Forelimb muscle (tissue), 1 donor: ENCODE data around the gene ADORA3. TPM values are rescaled to one million over a fixed set of nuclear protein-coding genes. Genes with fewer than 3 reads are reported as not detected.
"Not testable (repeated sequence)": the region's sequence is repeated elsewhere in the genome, so short reads cannot be mapped to it uniquely, and the experiment has no call there.

ENCODE experiments used
- DNase-seq: peaks from one replicate; pipeline ENCODE4 v3.0.0-alpha.2; 2013; ENCODE audit warnings: low read depth
- polyA plus RNA-seq: library from polyadenylated mRNA; unstranded; fragments of 120-200 nt; gene quantifications from one replicate; pipeline ENCODE4 v1.2.1, GENCODE V29; 2013; ENCODE audit not compliant: insufficient read length

ADORA3 gene
- 0.40 TPM for polyA plus RNA-seq

DNA sequence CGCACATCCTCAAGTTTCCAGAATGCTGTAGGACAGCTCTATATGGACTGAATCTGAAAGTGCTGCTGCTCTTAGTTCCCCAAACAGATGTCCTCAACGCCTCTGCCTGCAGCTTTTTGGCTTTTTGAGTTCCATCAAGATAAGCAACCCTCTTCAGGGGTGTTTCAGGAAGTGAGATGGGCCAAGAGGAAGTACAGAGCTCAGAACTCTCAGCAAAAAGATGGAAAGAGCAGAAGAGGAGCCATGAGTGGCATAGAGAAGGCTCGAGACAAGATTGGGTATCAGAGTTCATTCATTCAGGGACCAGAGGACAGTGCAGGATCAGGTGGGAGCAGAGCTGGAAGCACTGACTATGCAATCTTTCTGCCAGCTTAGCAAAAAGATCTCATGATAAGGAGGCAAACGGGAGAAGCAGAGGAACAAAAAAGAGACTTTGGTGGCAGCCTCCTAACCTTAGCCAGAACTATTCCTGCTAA is at the start of gene ADORA3, which contains the start of gene TMIGD3:
TSS of gene ADORA3 (minus strand) at position 49 of the 476 bp plus-strand sequence. CDS start 279 bp downstream, outside the sequence.
TSS of gene TMIGD3 (minus strand) at position 49 of the 476 bp plus-strand sequence. CDS start 279 bp downstream, outside the sequence.
- DNase-seq, result no peak

DNA sequence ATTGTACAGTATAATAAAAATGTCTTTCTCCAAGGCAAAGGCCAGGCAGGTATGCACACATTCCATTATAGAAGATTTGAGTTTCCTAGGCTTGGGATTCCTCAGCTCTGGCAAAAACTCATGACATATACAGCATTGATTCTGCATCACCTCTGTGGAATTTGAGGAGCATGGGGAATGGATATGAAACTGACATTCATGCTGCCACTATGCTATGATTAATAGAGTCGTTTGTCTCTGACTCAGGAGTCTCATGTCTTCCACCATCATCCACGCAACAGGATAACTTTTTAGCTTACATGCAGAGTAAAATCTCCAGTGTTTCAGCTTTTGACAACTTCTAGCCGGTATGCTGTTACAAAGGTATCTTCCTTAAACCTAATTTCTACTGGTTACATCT is 49.8 kb upstream of the ADORA3 start:
- no peak for DNase-seq

DNA sequence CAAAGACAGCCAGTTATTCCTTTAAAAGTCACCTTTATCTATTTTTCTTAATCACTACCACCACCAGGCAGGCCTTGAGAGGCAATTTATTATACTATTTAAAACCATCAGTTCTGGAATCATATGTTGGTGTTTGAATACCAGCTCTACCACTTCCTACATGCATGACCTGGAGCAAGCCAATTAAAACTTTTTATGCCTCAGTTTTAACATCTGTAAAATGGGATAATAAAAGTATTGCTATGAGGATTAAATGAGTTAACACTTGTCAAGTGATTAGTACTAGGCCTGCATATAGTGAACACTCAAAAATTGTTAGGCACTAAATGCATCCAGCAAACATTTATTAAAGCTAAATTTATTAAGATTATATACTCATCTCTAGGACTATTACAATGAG is 49.2 kb upstream of the ADORA3 start:
- DNase-seq, result no peak

DNA sequence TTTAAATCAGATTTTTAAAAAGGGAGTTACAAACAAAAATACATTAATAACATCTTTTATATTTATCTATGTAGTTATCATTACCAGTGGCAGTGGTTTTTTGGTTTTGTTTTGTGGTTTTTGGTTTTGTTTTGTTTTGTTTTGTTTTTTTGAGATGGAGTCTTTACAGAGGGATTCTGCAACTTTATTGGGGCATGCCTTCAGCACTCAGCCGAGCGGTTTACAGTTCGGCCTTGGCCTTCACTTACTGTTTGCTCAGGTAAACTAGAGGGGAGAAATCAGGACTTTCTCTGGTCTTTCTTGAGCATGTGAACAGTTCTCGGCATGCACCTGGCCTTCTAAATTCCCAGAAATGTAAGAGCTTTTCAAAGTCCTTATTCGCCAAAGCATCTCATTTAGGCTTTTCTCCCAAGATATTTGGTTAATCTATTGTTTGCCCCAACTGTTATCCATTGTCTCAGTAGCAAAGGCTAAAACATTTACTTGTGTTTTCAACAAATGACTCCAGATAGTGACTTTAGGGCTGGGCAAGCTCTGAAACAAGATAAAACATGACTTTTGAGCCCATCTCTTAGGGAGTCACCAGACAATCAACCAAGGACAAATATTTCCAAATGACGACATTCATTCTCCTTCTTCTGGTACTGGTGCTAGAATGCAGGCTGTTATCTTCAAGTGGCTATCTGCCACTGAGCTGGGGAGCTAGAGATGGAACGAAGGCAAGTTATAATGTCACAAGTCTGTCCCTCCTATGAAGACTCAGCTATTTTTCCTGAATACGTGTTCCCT is 48.4 kb upstream of the ADORA3 start:
- DNase-seq, result no peak

DNA sequence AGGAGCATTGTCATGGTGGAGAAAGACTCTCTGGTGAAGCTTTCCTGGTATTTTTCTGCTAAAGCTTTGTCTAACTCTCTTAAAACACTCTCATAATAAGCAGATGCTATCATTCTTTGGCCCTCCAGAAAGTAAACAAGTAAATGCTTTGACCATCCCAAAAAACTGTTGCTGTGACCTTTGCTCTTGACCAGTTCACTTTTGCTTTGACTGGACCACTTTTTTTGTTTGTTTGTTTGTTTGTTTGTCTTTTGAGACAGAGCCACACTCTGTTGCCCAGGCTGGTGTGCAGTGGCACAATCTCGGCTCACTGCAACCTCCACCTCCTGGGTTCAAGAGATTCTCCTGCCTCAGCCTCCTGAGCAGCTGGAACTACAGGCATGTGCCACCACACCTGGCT is 44.4 kb upstream of the ADORA3 start:
- not testable (repeated sequence) for DNase-seq

DNA sequence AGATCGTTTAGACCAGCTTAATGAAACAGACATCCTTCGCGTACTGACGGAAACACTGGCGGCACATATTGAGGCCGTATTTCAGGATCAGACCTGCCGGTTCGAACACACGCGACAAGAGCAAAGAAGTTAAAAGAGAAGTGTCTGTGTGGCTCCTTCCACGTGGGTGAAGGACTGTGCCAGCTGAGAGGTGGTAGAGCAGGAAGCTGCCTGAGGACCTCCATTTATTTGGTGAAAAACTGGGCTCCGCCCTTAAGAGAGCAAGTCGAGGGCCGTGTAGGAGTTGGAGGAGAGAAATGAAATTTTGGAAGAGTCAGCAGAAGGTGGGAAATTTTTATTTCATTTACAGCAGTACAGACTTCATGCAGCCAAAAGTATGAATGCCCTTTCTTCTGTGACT is 38.8 kb upstream of the ADORA3 start:
- DNase-seq, result no peak

DNA sequence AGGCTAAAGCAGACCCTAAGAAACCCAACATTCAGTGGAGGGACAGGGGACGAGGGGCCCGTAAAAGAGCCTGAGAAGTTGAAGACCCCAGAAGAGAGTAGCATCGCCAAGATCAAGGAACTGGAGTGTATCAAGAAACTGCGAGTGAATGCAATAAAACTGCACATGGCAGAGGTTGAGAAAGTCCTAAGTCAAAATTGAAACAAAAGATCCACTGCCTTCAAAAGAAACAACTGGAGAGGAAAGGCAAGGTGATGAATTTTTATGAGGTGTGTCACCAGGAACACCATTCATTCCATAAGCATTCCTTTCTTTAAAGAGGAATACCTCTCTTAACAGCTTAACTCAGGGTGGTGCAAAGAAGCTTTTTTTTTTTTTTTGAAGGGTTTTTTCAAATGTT is 38.3 kb upstream of the ADORA3 start:
- DNase-seq, result no peak

DNA sequence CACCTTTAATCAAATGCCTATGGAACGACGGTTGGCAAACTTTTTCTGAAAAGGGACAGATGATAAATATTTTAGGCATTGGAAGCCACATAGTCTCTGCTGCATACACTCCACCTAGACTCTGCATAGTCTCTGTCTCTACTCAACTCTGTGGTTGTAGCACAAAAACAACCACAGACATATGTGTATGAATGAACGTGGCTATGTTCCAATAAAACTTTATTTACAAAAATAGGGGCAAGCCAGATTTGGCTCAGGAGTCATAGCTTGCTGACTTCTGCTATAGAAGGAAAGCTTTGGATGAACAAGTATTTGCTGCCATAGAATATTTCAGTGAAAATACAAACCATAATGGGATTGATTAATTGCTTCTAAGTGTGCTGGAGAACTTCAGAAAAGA is 37.5 kb upstream of the ADORA3 start:
- DNase-seq, result no peak

DNA sequence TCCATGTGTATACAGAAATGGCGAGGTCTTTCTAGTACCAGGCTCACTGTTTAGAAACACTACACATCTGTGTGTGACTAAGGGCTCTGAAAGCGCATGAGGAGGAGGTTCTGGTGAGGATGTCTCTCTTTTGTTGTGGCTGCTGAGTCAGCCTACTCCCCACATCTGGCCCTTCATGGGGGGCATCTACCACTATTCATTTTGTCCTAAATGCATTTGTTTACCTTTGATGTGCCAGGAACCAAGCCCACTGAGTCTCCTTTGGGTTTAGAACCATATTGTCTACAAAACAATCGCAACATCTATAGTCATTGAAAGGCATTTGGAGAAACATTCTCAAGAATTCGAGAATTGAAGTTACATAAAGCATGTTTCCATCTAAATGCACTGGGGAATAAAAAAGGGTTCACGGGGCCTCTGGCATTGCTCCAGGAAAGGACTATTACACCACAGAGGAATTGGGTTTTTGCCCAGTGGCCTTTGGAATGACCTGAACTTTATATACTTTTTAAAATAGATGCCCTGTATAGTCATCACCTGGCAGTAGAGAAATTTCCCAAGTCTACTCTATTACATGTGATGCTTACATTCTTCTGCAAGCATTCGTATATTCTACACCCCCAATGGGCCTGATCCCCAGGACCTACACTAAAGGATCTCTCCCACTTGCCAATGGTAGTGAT is 35.1 kb upstream of the ADORA3 start:
- DNase-seq, result no peak

DNA sequence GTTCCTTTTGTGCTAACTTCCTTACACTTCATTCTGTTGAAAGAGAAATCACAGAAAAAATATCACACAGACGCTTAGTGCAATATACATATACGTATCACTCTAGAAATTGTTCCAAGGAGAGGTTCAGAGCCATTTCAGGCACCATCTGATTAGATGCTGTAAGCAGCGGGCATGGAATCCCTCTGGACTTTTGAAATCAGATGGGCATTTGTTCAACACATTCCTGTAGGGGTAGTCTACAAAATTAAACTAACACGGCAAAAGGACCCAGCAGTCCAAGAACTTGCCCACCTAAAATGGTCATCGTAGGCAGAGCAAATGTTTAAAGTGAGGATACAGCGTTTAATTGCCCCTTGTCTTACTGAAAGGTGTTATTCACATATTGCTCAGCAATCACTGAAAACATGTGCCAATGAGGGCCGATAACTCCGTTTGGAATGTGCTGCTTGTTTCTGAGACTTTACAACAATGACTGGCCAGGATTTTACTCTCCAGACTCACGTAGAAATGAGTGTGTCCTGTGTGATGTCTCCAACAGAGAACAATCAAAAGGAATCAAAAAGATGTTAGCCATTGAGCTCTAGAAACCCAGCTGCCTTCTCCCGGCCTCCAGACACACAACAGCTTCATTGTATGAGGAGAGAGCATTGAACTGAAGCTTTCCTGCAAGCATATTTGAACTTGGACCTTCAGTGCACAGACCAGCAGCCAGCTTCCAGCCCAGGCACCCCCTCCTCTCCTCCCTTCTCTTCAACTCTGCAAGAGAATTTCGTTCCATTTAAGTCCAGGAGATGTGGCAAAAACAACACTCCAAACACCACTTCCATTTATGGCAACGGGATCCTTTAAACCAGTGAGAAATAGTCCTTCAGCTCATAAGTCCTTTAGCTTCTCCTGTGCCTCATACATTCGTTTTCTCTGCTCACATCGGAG is 32.1 kb upstream of the ADORA3 start:
- no peak for DNase-seq

DNA sequence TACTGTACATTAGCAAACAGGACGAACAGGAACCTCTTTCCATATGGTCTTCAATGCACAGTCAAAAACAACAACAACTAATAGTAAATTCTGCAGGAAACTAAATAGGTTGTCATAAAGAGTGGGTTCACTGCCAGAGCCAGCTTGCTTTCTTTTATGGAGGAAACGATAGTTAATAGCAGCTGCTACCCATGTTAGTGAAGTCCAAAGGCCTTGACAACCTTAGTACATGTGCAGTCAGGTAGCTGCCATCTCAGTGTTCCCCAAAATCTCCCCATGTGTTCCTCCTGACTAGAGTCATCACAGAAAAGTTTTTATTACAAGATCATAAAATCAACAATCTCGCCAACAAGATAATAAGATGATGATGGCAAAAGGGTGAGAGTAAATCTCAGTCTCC is 16.6 kb upstream of the ADORA3 start:
- DNase-seq, result no peak

DNA sequence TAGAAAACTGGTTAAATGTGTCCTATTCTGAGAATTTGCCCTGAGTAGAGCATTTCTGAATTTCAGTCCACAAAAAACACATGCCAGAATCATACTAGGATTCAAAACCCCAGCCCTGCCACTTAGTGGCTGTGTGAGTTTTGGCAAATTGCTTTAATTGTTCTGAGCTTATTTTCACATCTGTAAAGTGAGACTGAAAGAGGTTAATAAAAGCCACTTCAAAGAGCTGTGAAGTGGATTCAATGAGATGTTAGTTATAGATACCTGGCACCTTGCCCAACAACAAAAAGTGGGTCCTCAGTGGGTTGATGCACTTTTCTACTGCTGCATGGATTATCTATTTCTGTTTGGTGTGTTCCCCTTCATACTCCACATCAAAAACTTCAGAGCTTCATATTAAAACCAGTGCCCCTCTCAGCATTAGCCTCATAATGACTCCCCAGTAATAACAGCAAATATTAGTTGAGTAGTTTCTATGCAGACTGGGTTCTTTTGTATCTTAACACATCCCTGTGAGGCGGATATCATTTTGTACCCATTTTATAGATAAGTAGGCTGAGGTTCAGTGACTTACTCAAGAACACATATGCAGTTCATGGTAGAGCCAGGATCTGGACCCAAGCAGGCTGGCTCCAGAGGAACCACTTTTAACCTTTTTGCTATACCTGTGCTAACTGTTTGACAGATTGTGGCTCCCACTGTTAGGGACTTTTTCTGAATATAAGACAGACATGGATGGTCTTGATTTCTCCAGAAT is 14.2 kb upstream of the ADORA3 start:
- no peak for DNase-seq

DNA sequence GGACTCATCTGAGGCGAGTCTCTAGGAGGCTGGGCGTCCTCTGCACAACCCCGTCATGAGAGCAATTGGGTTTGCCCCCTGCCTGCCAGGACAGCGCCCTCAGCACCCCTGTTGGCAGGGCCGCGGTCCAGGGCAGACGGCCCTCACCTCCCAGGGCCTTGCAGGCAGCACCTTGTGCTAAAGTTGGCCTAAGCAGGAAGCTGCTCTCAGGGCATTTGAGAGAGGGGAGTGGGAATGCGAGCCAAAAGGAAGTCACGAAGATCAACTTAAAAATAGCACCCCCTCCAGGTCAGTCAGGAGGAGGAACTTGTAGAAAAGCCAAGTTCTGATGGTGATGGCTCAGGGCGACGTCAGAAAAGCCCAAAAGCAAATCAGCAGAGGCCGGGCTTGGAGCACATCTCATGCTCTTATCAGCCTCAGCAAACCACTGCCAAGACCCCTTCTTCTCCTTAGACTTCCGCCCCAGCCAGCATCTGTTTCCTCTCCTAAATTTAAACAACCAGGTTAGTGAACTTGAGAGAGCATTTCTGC is 12.6 kb upstream of the ADORA3 start:
- DNase-seq, result no peak

DNA sequence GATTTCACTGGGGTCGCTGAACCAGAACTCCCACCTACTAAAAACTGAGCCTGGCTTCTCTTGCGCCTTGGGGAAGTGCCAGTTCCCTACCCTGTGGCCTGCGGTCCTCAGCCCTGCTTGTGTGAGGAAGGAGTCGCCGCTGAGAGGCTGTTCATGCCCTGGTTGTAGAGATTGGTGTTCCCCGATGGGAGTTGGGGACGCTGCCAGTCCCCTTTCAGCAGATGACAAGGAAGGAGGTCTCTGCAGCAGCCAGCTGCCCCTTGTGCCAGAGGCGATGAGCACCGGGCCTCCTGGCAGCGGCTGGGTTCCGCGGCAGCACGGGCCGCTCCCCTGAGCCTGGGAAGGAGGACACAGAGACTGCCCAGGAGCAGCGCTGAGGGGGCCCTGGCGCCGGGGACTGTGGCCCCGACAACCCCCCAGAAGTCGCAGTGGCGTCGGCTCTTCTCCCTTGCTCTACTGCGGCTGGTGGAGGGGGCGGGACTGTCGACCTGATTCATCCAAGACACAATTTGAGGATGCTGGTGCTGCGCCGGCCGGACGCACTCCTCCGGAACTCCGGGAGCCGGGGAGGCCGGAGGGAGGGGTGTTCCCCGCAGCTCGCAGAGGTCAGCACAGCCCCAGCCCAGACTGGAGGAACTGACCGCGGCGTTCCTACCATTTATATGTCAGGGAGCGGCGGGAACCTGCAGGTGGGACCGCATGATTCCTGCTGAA is 12.0 kb upstream of the ADORA3 start:
- DNase-seq, result no peak

DNA sequence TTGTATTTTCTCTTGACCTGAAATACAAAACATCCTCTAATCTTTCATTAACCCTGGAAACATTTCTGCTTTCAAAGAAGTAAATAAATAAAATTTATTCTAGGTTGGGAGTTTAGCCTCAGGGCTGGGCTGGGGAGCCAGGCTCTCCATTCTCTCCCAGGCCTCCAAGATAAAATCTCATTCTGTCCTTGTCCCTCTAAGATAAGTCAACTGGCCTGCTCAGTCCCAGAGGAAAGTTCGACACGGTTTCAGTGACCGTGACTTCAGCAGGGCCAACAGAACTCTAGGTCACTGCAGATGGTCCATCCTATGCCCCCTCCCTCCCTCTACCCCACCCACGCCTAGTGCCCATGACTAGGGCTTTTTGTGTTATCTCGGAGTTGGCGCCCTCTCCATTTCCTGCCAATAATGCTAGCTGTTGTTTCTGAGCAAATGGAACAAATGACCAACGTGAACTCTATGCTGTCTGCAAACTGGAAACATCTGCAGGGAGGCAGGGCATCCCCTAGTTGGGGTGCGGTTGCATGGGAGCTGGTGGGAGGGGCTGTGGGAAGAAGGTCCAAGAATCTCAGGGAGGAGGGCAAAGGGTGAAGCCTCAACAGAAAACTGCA is 10.1 kb upstream of the ADORA3 start:
- no peak for DNase-seq

DNA sequence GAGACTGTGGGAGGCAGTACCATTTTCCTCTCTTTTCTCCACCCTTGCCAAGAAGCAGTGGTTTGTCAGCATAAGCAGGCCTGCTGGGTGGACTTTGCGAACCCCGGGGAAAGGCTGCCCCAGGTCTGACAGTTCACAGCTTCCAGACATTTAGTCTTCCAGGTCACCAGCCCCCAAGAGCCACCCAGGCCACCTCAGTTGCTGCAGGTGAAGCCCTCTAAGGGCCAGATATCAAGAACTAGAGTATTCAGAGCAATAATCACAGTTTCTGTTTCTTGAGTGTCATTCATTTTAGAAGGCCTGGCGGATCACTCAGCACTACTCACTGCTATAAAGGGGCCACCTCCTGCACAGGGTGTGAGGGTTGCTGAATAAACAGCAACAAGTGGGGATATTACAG is 9.5 kb upstream of the ADORA3 start:
- DNase-seq, result no peak

DNA sequence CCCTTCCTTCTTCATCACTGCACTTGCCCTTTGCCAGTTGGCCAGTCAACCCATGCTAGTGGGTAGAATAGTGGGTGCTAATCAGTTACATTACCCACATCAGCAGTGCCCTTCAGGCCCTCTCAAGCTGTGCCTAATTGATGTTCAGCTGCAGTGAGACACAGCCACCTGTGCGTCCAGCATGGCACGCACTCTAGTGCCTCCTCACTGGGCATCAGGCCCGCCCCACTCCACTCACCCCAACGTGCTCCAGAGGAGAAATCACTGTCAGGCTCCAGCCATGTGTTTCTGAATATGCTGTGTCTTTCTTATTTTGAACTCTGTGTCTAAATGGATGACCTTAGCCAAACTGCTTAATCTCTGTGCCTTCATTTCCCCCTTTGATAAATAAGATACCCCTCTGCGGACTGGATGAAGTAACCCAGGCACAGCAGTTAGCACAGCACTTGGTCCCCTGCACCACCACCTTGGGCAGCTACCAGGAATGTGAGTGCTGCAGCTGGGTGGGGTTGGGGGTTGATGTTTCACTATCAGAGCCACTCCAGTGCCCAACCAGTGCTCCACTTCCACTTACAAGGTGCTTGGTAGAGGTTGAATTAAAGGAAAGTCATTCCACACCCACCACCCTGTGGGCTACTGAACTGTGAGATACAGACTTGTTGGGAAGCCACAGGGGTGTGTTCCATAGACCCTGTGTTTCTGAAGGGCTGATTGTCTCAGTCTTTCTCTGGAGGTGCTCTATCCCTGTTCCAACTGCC is 8.9 kb upstream of the ADORA3 start:
- no peak for DNase-seq

DNA sequence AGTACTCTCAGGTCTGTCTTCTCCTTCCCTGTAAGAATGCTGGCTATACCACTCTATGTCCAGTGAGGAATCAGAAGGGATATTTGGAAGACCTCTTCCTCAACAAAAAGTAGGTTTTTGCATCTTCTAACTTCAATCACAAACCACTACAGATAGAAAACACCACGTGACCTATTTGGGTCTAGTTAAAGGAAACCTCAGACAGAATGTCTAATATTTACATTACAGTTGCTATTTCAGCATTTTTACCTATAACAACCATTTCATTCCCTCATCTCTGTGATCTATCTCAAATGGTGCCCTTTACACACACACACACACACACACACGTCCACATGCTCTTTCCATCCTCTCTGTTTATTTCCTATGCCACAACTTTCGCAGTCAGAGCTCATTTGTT is 7.9 kb upstream of the ADORA3 start:
- DNase-seq, result no peak

DNA sequence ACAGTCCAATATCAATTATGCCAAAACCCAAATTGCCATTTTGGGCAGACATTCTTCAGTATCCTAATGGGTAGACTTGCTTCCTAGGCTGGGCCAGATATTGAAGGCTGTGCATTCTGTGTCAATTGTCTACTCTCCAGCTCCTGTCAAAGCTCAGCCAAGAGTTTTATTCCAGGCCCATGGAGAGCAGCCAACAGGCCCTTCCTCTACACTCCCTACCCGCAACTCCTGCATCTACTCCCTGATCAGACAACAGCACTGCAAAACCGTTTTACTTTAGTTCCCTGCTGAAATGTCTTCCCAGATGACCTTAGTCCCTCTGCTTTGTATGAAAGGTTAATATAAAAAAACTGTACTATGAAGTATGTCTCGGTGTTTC is 6.6 kb upstream of the ADORA3 start:
- DNase-seq, result no peak
